Mucosa of gallbladder (tissue), 1 donor: Measurements from ENCODE around the gene ZBTB18. TPM values are rescaled to one million over a fixed set of nuclear protein-coding genes. Genes with fewer than 3 reads are reported as not detected.

Source experiments
- DNase-seq: peaks from one replicate; pipeline ENCODE4 v3.0.0-alpha.2; 2020; ENCODE audit warnings: low spot score
- total RNA-seq: library from RNA; stranded (reverse); gene quantifications from one replicate; pipeline ENCODE4 v1.2.1, GENCODE V29; 2021
- donor health status: DM: no; HTN: no; CAD: no.

ZBTB18 gene
- total RNA-seq, 1 donor from 2014 or later: 27.6 TPM

DNA sequence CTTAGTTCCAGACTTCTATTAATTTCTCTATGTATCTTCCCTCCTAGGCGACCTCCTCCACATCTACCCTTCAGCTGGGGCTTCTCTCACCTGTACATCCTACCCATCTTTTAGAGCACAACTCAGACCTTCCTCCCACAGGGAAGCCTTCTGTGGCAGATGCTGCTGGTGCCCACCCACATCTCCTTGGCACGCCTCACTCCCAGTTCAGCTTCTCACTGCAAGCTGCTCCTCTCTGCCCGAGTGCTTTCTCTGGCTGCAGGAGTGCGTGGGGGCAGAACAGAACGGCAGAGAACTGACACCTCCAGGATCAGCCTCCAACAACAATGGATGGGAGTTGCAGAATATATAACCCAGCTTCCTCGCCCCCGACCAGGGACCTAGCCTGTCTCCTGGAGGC is 36.5 kb downstream of the ZBTB18 start:
- DNase-seq: no peak

GRCh38 chr1:244088161-244088560 is 37.1 kb downstream of the ZBTB18 start:
- no peak for DNase-seq

- no peak for DNase-seq
Observed at GRCh38 chr1:244089561-244089960, 38.5 kb downstream of the ZBTB18 start.

- DNase-seq: no peak
Observed at GRCh38 chr1:244090645-244091044, 39.6 kb downstream of the ZBTB18 start.

- DNase-seq: peak; percentile 44
Observed at GRCh38 chr1:244092293-244092963, 41.3 kb downstream of the ZBTB18 start.

- DNase-seq: no peak
Observed at GRCh38 chr1:244092964-244093638, 42.0 kb downstream of the ZBTB18 start.

DNA sequence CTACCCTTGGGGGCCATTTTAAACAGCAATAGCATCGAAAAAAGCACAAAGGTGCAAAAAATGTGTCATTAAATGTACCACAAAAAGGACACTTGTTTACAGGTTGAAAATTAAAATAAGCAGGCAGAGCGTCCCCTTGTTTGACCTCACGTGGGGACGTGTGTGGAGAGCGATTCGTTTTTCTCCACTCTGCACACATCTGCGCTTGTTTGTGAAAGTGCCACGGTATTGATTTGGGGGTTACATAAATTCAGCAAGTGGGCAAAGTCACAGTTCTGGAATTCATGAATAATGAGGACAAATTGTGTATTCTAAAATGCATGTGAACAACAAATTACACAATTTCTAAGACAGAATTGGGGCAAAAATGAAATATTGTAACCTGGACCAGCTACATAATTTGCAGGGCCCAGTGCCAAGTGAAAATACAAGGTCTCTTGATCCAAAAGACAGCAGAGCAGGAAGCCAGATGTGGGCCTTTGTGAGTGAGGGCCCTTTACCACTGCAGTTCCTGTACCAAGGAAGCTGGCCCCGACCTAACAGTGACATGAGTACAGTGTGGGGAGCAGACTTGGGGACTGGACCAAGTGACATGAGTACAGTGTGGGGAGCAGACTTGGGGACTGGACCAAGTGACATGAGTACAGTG is 43.9 kb downstream of the ZBTB18 start:
- DNase-seq: no peak

- DNase-seq: no peak
Observed at GRCh38 chr1:244095529-244095911, 44.4 kb downstream of the ZBTB18 start.

GRCh38 chr1:244096066-244096610 is 45.1 kb downstream of the ZBTB18 start:
- no peak for DNase-seq

- no peak for DNase-seq
Observed at GRCh38 chr1:244096691-244097090, 45.6 kb downstream of the ZBTB18 start.

DNA sequence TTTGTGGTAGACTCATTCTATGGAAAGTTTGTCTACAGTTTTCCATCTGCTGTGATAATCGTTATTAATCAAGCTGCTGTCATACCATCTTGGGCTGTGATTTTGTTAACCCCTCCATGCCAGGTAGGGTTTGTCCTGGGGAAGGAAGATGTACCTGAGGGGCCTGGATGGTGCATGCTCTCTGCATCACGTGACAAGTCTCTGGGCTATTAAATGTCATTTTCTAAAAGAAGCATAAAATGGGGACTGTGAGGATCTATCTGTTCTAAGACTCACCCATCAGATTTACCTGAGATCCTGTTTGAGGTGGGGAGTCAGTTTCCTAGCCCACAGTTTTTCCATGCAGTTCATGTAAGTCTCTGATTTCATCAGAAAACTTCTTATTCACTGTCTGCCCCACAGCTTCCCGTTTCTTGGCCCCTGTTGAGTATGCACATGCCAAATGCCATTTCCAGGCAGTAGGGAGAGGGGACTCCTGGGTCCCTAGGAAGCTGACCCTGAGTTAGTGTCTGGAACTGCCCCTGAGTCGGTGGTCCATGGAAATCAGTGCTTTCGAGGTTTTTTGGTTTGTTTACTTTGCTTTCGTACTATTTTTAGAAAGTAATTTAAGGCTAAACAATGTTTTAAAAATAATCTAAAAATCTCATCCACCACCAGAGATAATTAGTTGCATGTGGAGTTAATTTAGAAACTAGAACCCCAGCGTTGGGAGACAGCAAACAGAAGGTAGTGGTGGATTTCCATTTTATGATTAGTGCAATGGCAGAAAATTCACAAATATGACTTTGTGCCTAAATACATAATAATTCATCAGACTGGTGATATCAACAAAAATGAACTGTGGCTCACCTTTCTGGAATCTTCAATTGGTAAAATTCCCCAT is 46.7 kb downstream of the ZBTB18 start:
- no peak for DNase-seq

GRCh38 chr1:244099258-244099930 is 48.3 kb downstream of the ZBTB18 start:
- no peak for DNase-seq

GRCh38 chr1:244100276-244100675 is 49.2 kb downstream of the ZBTB18 start:
- DNase-seq: no peak

- no peak for DNase-seq
Observed at GRCh38 chr1:244100704-244101453, 49.8 kb downstream of the ZBTB18 start.

DNA sequence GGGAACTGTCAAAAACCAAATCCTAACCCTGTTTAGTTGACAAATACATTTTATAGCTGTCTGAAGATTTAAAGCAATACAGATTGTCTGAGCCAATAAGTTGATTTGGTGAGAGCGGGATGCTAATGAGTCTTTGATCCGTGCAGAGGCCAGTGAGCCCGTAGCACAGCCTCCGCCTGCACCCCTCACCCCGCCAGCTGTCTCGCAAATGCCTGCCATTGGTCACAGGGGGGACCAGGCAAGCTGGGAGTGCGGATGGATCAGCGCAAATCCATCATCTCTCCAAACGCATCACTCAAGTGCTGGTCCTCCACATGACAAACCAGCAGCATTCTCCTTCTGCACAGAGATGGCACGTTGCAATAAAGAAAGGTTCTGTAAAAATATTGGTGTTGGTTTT is 51.0 kb downstream of the ZBTB18 start:
- DNase-seq: no peak

DNA sequence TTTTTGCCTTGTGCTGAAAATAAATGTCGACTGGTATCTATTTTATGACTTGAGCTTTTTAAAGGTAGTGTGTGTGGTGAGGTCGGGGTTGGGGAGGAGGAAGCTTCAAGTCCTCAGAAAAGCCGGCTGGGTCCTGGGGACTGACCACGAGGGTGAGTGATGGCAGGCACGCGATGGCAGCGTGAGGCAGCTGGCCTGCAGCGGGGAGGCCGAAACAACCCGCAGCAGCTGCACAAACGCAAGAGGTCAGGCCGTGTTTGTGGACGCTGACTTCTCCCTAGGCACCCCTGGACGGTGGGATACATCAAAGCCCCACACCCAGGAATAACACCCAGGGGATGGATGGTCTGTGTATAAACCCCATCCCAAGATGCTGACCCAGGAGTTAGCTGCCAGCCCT is 51.4 kb downstream of the ZBTB18 start:
- no peak for DNase-seq

DNA sequence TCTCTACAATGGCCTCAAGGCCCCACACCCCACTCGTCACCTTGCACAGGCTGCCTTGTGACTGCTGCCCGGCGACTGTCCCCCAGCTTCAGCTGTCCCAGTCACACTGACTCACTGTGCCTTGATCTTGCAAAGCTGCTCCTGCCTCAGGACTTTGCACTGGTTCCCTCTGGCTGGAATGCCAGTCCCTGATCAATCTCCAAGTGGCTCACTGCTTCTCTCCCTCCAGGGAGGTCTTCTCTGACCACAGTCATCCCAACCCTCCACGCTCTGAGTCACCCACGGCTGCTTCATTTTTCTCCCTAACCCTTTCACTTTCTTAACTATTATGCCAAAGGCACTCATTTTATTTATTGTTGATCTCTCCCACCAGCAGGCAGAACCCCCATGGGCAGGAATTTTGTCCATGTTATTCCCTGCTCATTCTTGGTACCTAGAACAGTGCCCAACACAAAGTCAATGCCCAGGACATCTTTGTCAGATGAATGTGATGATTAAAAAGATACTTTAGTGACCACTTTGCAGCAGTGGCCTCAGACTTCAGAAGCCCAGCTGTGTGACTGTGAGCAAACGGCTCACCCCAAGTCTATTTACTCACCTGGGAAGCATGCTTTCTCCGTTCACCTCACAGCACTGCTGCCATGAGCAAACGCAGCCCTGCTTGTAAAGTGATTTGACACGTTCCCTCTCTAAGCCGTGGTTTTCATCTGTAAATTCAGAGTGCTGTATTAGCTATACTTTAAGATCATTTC is 53.4 kb downstream of the ZBTB18 start:
- peak; percentile 56 for DNase-seq

DNA sequence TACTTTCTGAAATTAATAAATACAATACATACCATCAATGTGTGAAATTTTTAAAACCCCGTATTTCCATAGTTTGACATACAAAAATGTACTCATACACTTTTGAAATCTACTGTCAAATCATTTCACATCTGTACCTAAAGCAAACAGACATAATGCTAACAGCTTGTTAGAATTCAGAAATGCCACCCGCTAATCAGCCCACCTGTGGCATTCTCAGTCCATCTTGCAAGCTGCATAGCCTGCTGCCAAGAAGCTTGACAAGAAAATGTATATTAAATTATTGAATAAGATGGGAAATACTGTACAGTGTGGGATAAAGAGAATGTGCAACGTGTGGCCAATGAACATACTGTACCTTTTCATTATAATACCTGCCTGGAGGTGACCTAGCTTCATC is 55.1 kb downstream of the ZBTB18 start:
- DNase-seq: no peak
